ENCODE measurements around the gene MATCAP1.
A peak's percentile ranks its signal among the peaks of the same experiment; 100 is the strongest.

Gene MATCAP1

GRCh38 chr16:67183627-67184452 lies at the start of gene MATCAP1:
MATCAP1 (minus strand) TSS chr16:67183963; CDS start chr16:67180610, 3,353 bp downstream.
- DNase-seq = peak; percentile 99

- DNase-seq = no peak
These were observed 47.3 kb upstream of the MATCAP1 start for GRCh38 chr16:67230809-67231660.

GRCh38 chr16:67229906-67230808 lies 46.4 kb upstream of the MATCAP1 start:
- no peak for DNase-seq

GRCh38 chr16:67228905-67229304 lies 45.1 kb upstream of the MATCAP1 start:
- no peak for DNase-seq

- DNase-seq = no peak
These were observed 44.4 kb upstream of the MATCAP1 start for GRCh38 chr16:67228034-67228785.

GRCh38 chr16:67227567-67227921 lies 43.8 kb upstream of the MATCAP1 start:
- DNase-seq = no peak

GRCh38 chr16:67226804-67227566 lies 43.2 kb upstream of the MATCAP1 start, which contains the start of gene TMEM208:
TMEM208 (plus strand) TSS chr16:67227130; CDS start chr16:67227219, 89 bp downstream.
- DNase-seq = peak; percentile 99

GRCh38 chr16:67226295-67226803 lies 42.6 kb upstream of the MATCAP1 start:
- no peak for DNase-seq

GRCh38 chr16:67223992-67224391 lies 40.2 kb upstream of the MATCAP1 start:
- no peak for DNase-seq

GRCh38 chr16:67216612-67217490 lies 33.1 kb upstream of the MATCAP1 start:
- peak; percentile 94 for DNase-seq

GRCh38 chr16:67215706-67216105 lies 31.9 kb upstream of the MATCAP1 start:
- no peak for DNase-seq

GRCh38 chr16:67213197-67214019 lies 29.6 kb upstream of the MATCAP1 start:
- DNase-seq = no peak

- DNase-seq = no peak
These were observed 29.0 kb upstream of the MATCAP1 start for GRCh38 chr16:67212766-67213165.

- DNase-seq = no peak
These were observed 27.9 kb upstream of the MATCAP1 start for GRCh38 chr16:67211674-67212073.

GRCh38 chr16:67210069-67210937 lies 26.5 kb upstream of the MATCAP1 start:
- DNase-seq = no peak

- DNase-seq = no peak
These were observed 25.8 kb upstream of the MATCAP1 start for GRCh38 chr16:67209565-67209964.

- no peak for DNase-seq
These were observed 24.6 kb upstream of the MATCAP1 start for GRCh38 chr16:67208154-67208896.
